Islet precursor cell (in vitro differentiated cells): ENCODE data around the gene CANX.
"Not testable (repeated sequence)": the region's sequence is repeated elsewhere in the genome, so short reads cannot be mapped to it uniquely, and the experiment has no call there.

ENCODE experiments used
- DNase-seq: peaks from one replicate; pipeline ENCODE4 v3.0.0-alpha.2; 2018

CANX gene

GRCh38 chr5:179698935-179699615 lies at the start of gene CANX:
CANX (plus strand) TSS chr5:179698967; CDS start chr5:179705682, 6,715 bp downstream.
- DNase-seq = no peak

DNA sequence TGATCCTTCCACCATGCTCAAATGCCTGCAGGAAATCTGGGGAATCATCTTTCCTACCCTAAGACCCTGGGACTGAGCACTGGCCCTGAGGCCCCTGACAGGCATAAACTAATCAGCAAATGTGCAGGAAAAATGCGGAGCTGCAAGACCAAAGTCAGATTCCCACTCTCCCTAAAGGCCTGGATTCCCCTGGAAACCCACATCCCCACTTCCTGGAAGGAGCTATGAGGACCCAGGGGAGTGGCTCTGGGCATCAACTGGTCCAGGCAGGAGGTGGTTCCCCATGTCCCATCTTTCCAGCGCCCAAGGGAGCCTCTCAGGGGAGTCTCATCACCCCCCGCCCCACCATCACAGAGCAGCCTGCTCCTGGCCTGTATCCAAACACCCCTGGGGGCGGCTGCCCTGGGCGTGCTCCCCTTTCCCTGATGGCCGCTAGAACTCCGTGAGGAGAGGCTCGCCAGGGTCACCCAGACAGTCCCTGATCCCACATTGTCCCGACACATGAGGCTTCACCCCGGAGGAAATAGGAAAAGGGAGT lies 49.5 kb upstream of the CANX start:
- not testable (repeated sequence) for DNase-seq

GRCh38 chr5:179650245-179650644 lies 48.5 kb upstream of the CANX start:
- DNase-seq = not testable (repeated sequence)

GRCh38 chr5:179653135-179653534 lies 45.6 kb upstream of the CANX start:
- not testable (repeated sequence) for DNase-seq

- not testable (repeated sequence) for DNase-seq
Observed at GRCh38 chr5:179657302-179658178, 41.2 kb upstream of the CANX start.

DNA sequence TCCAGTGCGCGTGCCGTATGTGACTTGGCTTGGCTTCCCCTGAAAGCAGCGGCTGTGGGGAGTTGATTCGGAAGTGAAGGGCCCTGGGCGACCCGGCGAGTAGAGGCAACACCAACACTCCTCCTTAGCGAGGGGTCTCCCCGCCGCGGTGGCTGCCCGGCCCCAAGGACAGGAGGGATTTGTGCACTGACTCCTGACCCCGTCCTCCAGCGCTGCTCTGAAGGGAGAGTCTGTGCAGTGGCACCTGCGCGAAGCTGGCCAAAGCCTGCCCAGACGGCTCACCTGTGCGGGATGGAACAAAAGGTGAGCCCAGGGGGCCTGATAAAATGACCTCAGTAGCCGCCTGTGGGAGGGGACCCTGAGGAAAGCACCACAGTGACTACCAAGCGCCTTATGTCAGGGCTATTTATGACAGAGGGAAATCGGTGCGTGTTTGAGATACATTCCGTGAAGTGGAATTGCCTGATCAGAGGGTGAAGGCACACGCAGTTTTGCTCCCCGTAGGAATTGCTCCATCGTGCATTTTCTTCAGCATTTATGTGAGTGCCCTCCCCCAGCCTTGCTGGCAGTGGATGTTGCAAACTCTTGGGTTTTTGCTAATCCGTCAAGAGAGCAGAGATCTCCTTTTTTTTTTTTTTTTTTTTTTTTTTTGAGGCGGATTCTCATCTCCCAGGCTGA lies 40.4 kb upstream of the CANX start:
- DNase-seq = not testable (repeated sequence)

GRCh38 chr5:179661647-179662046 lies 37.1 kb upstream of the CANX start:
- not testable (repeated sequence) for DNase-seq

- peak; percentile 78 for DNase-seq
Observed at GRCh38 chr5:179668391-179668790, 30.4 kb upstream of the CANX start.

GRCh38 chr5:179678223-179679013 lies 20.3 kb upstream of the CANX start:
- peak; percentile 96 for DNase-seq

DNA sequence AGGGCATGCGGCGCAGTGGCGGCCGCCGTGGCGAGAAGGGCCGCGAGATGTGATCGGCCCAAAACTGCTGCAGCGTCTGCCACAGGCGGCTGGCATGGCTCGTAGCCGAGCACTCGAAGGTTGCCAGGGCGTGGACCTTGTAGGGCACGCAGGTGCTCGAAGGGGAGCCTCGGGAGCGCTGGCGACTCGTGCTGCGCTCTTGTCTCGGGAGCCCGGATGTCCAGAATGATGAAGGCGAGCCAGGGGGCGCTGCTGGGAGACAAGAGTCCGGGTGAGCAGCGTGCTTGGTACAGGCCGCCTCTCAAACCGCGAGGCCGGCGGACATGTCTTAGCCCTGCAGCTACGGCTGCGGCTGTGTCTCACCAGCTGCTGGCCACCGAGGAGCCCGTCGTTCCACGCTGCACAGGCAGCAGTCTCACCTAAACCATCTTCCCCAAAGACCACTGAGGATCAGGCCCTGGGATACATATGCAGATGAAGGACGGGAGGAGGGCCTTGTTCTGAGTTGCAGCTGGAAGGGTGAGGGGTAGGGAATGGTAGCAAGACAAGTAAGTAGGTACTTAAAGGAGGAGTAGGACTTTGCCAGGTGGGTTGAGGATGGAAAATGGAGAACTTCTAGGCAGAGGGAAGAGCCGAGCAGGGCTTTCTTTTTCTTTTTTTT lies 19.6 kb upstream of the CANX start:
- DNase-seq = peak; percentile 79

DNA sequence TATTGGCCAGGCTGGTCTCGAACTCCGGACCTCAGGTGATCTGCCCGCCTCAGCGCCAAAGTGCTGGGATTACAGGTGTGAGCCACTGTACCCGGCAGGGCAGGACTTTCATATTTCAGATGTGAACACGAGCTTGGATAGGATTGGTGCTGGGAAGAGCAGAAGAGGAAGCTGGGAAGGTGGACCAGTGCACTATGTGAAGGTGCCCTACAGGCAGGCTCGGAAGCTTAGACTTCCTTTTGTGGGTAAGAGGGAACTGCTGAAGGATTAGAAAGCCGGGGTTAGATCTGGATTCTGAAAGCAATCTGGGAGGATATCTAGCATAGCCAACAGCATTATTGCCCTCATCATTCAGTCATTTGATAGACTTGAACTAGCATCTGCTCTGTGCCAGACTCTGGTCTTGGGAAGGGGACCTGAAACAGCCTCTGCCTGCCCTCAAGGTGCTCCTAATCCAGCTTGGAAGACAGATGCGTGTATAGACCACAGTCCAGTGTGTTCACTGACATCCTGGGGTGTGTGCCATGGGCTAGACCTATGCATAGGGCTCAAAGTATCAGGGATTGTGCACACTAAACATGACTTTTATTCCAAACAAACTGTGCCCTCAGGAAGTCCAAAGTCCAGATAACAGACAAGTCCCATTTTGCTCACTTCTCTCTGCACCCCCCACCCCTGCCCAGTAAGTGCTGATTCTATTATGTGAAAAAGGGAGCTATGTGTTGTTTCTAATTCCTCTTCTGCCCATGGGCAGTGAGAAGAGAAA lies 18.6 kb upstream of the CANX start:
- DNase-seq = no peak

DNA sequence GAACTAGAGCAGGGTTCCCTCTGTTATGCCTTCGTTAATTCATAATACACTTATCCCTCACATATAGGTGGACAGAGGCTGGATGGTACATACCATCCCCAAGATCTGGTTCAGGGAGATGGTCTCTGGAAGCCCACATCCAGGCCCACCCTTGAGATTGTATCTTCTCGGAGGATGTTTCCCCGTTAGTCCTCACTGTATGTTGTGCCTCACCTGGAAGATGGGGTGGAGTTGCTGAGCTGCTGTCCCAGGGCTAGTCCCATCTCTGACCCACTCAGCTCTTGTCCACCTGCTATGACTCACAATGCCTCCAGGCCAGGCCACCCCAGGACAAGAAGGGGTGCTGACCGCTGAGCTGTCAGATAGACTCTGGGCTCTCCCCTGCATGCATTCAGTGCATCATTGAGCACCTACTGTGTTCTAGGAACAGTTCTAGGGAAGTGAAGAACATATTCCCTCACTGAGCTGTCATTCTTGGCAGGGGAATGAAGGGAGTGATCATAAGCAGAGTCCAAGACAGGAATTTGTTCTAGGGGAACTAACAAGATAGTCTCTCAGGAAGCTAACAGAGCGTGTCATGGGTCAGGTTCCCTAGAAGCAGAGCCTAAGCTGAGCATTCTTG lies 17.9 kb upstream of the CANX start, which contains the start of gene CBY3:
TSS of gene CBY3 (minus strand) at position 255 of the 622 bp plus-strand sequence. CDS start at position 139, 116 bp downstream.
- DNase-seq = no peak

DNA sequence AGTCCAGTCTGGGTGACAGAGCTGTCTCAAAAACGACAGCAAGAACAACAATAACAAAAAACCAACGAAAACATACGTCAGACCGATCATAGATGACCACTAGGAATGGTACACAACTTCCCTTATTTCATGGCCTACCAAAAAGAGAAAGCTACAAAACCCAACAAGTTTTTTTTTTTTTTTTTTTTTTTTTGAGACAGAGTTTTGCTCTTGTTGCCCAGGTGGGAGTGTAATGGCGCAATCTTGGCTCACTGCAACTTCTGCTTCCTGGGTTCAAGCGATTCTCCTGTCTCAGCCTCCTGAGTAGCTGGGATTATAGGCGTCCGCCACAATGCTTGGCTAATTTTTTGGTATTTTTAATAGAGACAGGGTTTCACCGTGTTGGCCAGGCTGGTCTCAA lies 9.6 kb upstream of the CANX start:
- not testable (repeated sequence) for DNase-seq

- DNase-seq = no peak
Observed at GRCh38 chr5:179694561-179694960, 4.2 kb upstream of the CANX start.

GRCh38 chr5:179696603-179697002 lies 2.2 kb upstream of the CANX start:
- DNase-seq = no peak

DNA sequence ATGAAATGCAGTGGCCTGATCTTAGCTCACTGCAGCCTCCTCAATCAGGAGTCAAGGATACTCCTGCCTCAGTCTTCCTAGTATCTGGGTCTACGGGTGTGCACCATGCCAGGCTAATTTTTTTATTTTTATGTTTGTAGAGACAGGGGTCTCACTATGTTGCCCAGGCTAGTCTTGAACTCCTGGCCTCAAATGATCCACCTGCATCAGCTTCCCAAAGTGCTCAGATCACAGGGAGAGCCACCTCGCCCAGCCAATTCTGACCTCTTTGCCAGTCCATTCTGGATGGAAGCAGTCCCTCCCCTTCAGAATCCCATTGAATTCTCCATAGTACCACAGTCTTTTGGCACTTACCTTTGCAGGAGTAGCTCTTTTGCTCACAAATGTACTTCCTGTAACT lies 1.7 kb upstream of the CANX start:
- DNase-seq = no peak

- DNase-seq = not testable (repeated sequence)
Observed at GRCh38 chr5:179697543-179697942, 1.2 kb upstream of the CANX start.

GRCh38 chr5:179697993-179698934 lies 503 bp upstream of the CANX start:
- DNase-seq = peak; percentile 100

GRCh38 chr5:179699616-179700237 lies 960 bp downstream of the CANX start:
- no peak for DNase-seq
